Measurements from ENCODE around the gene PDZK1IP1.
A peak's percentile ranks its signal among the peaks of the same experiment; 100 is the strongest.
"Not testable (repeated sequence)": the region's sequence is repeated elsewhere in the genome, so short reads cannot be mapped to it uniquely, and the experiment has no call there.

PDZK1IP1 gene

GRCh38 chr1:47207803-47208373 lies 18.1 kb upstream of the PDZK1IP1 start:
- H3K9me3 ChIP-seq (ENCODE audit: control insufficient read depth, low read length), result no peaks in the 10 kb centered on the region
- no peaks in the 10 kb centered on the region for H3K36me3 ChIP-seq (ENCODE audit: control insufficient read depth, insufficient read depth, low read length)
- H3K27me3 ChIP-seq (ENCODE audit: control insufficient read depth, insufficient read depth, low read length), result peaks cover 20% of the 10 kb centered on the region
- no peak overlapping the region for H3K9ac ChIP-seq (ENCODE audit: low read length)
- no peak overlapping the region for H3K4me3 ChIP-seq (ENCODE audit: low read length)
- no peaks in the 10 kb centered on the region for H3K4me1 ChIP-seq (ENCODE audit: control insufficient read depth, insufficient read depth, low read length)

- Histone ChIP-seq H3K4me3 (ENCODE audit: low read length) (no peak overlapping the region), H3K9ac (ENCODE audit: low read length) (no peak overlapping the region), H3K27me3 (ENCODE audit: control insufficient read depth, insufficient read depth, low read length) (peaks cover 20% of the 10 kb centered on the region), H3K9me3 (ENCODE audit: control insufficient read depth, low read length) (no peaks in the 10 kb centered on the region), H3K4me1 (ENCODE audit: control insufficient read depth, insufficient read depth, low read length) (no peaks in the 10 kb centered on the region), H3K36me3 (ENCODE audit: control insufficient read depth, insufficient read depth, low read length) (no peaks in the 10 kb centered on the region)
Observed at GRCh38 chr1:47205918-47206317, 16.1 kb upstream of the PDZK1IP1 start.

DNA sequence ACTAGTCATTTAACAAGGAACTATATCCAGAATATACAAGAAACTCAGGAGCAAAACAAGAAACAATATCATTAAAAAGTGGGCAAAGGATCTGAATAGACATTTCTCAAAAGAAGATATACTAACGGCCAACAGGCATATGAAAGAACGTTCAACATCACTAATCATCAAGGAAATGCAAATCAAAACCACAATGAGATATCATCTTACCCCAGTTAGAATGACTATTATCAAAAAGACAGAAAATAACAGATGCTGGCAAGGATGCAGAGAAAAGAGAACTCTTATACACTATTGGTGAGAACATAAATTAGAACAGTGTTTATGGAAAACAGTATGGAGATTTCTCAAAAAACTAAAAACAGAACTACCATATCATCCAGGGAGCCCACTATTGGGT lies 13.7 kb upstream of the PDZK1IP1 start:
- H3K9me3 ChIP-seq (ENCODE audit: control insufficient read depth, low read length); H3K36me3 ChIP-seq (ENCODE audit: control insufficient read depth, insufficient read depth, low read length); H3K4me3 ChIP-seq (ENCODE audit: low read length); H3K4me1 ChIP-seq (ENCODE audit: control insufficient read depth, insufficient read depth, low read length); H3K9ac ChIP-seq (ENCODE audit: low read length): not testable (repeated sequence)
- peaks cover 14% of the 10 kb centered on the region for H3K27me3 ChIP-seq (ENCODE audit: control insufficient read depth, insufficient read depth, low read length)

- H3K9me3 ChIP-seq (ENCODE audit: control insufficient read depth, low read length), result no peaks in the 10 kb centered on the region
- H3K4me1 ChIP-seq (ENCODE audit: control insufficient read depth, insufficient read depth, low read length), result no peaks in the 10 kb centered on the region
- no peak overlapping the region for H3K9ac ChIP-seq (ENCODE audit: low read length)
- H3K4me3 ChIP-seq (ENCODE audit: low read length), result no peak overlapping the region
- peaks cover 14% of the 10 kb centered on the region for H3K27me3 ChIP-seq (ENCODE audit: control insufficient read depth, insufficient read depth, low read length)
- no peaks in the 10 kb centered on the region for H3K36me3 ChIP-seq (ENCODE audit: control insufficient read depth, insufficient read depth, low read length)
Observed at GRCh38 chr1:47201179-47201578, 11.3 kb upstream of the PDZK1IP1 start.

- H3K27me3 ChIP-seq (ENCODE audit: control insufficient read depth, insufficient read depth, low read length), result peaks cover 10% of the 10 kb centered on the region
- H3K4me1 ChIP-seq (ENCODE audit: control insufficient read depth, insufficient read depth, low read length), result no peaks in the 10 kb centered on the region
- no peak overlapping the region for H3K9ac ChIP-seq (ENCODE audit: low read length)
- H3K36me3 ChIP-seq (ENCODE audit: control insufficient read depth, insufficient read depth, low read length), result no peaks in the 10 kb centered on the region
- no peaks in the 10 kb centered on the region for H3K9me3 ChIP-seq (ENCODE audit: control insufficient read depth, low read length)
- H3K4me3 ChIP-seq (ENCODE audit: low read length), result no peak overlapping the region
Observed at GRCh38 chr1:47198214-47198613, 8.4 kb upstream of the PDZK1IP1 start.

DNA sequence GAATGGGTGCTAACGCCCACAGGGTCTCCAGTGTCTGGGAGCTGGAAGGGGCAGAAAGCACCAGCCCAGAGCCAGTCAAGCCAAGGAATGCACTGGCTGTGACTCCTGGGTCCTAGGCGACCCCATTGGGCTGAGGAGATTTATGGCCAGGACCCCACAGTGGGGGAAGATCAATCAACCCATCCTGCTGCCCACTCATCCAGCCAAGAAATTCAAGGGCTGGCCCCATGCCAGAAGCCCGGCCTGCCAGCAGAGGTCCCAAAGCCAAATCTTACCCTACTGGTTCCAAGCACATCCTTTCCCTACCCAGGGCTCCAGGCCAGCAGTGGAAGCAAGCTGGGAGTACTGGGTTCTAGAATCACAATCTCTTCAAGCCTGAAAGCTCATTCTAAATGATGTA lies 6.8 kb upstream of the PDZK1IP1 start:
- no peaks in the 10 kb centered on the region for H3K9me3 ChIP-seq (ENCODE audit: control insufficient read depth, low read length)
- no peak overlapping the region for H3K4me3 ChIP-seq (ENCODE audit: low read length)
- H3K27me3 ChIP-seq (ENCODE audit: control insufficient read depth, insufficient read depth, low read length), result peaks cover 10% of the 10 kb centered on the region
- no peak overlapping the region for H3K9ac ChIP-seq (ENCODE audit: low read length)
- H3K4me1 ChIP-seq (ENCODE audit: control insufficient read depth, insufficient read depth, low read length), result peaks cover 15% of the 10 kb centered on the region
- H3K36me3 ChIP-seq (ENCODE audit: control insufficient read depth, insufficient read depth, low read length), result no peaks in the 10 kb centered on the region

GRCh38 chr1:47195981-47196380 lies 6.1 kb upstream of the PDZK1IP1 start:
- H3K9me3 ChIP-seq (ENCODE audit: control insufficient read depth, low read length); H3K27me3 ChIP-seq (ENCODE audit: control insufficient read depth, insufficient read depth, low read length): not testable (repeated sequence)

DNA sequence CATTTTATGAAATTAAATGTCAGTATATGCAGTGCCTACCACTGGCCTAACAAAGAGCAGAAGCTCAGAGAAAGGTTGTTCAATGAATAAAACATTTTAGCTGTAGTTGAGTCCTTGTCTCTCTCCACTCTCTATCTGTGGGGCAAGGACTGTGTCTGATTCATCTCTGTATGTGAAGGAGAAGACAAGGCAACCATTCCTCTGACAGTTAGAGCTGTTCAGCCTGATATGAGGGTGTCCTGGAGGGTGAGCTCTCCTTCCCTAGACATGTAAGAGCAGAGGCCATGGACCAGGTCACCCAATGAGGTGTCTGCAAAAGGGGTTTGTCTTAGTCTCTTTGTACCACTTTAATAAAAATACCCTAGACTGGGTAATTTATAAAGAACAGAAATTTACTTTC lies 4.5 kb upstream of the PDZK1IP1 start:
- Histone ChIP-seq H3K9me3 (ENCODE audit: control insufficient read depth, low read length) (no peaks in the 10 kb centered on the region), H3K27me3 (ENCODE audit: control insufficient read depth, insufficient read depth, low read length) (peaks cover 4% of the 10 kb centered on the region), H3K36me3 (ENCODE audit: control insufficient read depth, insufficient read depth, low read length) (no peaks in the 10 kb centered on the region), H3K9ac (ENCODE audit: low read length) (no peak overlapping the region), H3K4me1 (ENCODE audit: control insufficient read depth, insufficient read depth, low read length) (peaks cover 39% of the 10 kb centered on the region), H3K4me3 (ENCODE audit: low read length) (no peak overlapping the region)

More at GRCh38 chr1:47195981-47196380, 6.1 kb upstream of the PDZK1IP1 start:
- H3K4me3 ChIP-seq (ENCODE audit: low read length); H3K36me3 ChIP-seq (ENCODE audit: control insufficient read depth, insufficient read depth, low read length); H3K9ac ChIP-seq (ENCODE audit: low read length): not testable (repeated sequence)
- peaks cover 22% of the 10 kb centered on the region for H3K4me1 ChIP-seq (ENCODE audit: control insufficient read depth, insufficient read depth, low read length)

DNA sequence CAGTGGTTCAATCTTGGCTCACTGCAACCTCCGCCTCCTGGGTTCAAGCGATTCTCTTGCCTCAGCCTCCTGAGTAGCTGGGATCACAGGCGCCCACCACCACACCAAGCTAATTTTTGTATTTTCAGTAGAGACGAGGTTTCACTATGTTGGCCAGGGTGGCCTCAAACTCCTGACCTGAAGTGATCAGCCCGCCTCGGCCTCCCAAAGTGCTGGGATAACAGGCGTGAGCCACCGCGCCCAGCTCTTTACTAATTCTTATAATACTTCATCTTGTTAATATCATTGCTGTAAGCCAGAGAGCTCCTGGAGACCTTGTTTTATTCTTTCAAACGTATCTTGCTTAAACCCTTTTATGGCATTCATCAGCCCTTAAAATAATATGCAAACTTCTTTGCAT lies 3.7 kb upstream of the PDZK1IP1 start:
- H3K4me3 ChIP-seq (ENCODE audit: low read length); H3K27me3 ChIP-seq (ENCODE audit: control insufficient read depth, insufficient read depth, low read length); H3K36me3 ChIP-seq (ENCODE audit: control insufficient read depth, insufficient read depth, low read length); H3K9me3 ChIP-seq (ENCODE audit: control insufficient read depth, low read length); H3K9ac ChIP-seq (ENCODE audit: low read length): not testable (repeated sequence)
- H3K4me1 ChIP-seq (ENCODE audit: control insufficient read depth, insufficient read depth, low read length), result peaks cover 47% of the 10 kb centered on the region

- no peaks in the 10 kb centered on the region for H3K9me3 ChIP-seq (ENCODE audit: control insufficient read depth, low read length)
- no peak overlapping the region for H3K4me3 ChIP-seq (ENCODE audit: low read length)
- H3K9ac ChIP-seq (ENCODE audit: low read length), result peak overlapping the region; percentile 23
- H3K27me3 ChIP-seq (ENCODE audit: control insufficient read depth, insufficient read depth, low read length), result no peaks in the 10 kb centered on the region
- no peaks in the 10 kb centered on the region for H3K36me3 ChIP-seq (ENCODE audit: control insufficient read depth, insufficient read depth, low read length)
- peaks cover 53% of the 10 kb centered on the region for H3K4me1 ChIP-seq (ENCODE audit: control insufficient read depth, insufficient read depth, low read length)
Observed at GRCh38 chr1:47192458-47193384, 2.9 kb upstream of the PDZK1IP1 start.

- H3K36me3 ChIP-seq (ENCODE audit: control insufficient read depth, insufficient read depth, low read length), result no peaks in the 10 kb centered on the region
- H3K27me3 ChIP-seq (ENCODE audit: control insufficient read depth, insufficient read depth, low read length), result no peaks in the 10 kb centered on the region
- peak overlapping the region; percentile 23 for H3K9ac ChIP-seq (ENCODE audit: low read length)
- H3K9me3 ChIP-seq (ENCODE audit: control insufficient read depth, low read length), result no peaks in the 10 kb centered on the region
- H3K4me1 ChIP-seq (ENCODE audit: control insufficient read depth, insufficient read depth, low read length), result peaks cover 60% of the 10 kb centered on the region
- no peak overlapping the region for H3K4me3 ChIP-seq (ENCODE audit: low read length)
Observed at GRCh38 chr1:47191940-47192457, 2.2 kb upstream of the PDZK1IP1 start.

DNA sequence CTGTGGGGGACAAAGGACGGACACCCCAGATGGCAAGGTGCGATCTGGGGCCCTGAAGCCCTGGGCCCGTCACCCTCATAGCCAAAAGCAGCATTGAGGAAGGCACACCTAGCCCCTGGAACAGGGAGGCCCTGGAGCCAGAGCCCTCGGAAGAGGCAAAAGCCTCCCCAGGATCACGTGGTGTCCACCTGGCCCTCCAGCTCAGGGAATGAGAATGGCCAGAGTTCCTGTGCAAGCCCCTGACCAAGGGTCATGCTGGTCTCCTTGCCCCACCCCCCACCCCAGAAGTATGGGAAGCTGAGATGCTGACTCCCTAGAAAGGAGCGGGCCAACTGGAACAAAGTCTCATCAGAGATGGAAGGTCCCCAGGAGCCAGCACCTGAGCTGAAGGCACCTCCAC lies 1.0 kb upstream of the PDZK1IP1 start:
- Histone ChIP-seq H3K4me3 (ENCODE audit: low read length) (no peak overlapping the region), H3K9me3 (ENCODE audit: control insufficient read depth, low read length) (no peaks in the 10 kb centered on the region), H3K9ac (ENCODE audit: low read length) (peak overlapping the region; percentile 87), H3K27me3 (ENCODE audit: control insufficient read depth, insufficient read depth, low read length) (no peaks in the 10 kb centered on the region), H3K4me1 (ENCODE audit: control insufficient read depth, insufficient read depth, low read length) (peaks cover 65% of the 10 kb centered on the region), H3K36me3 (ENCODE audit: control insufficient read depth, insufficient read depth, low read length) (no peaks in the 10 kb centered on the region)

All from mucosa of stomach (tissue), 1 donor.